HS-5 (cell line): ENCODE data around the gene CRELD2.

Experiments used
- DNase-seq: peaks from one replicate; pipeline ENCODE4 v3.0.0-alpha.2; 2012; ENCODE audit warnings: low read depth

Gene CRELD2

GRCh38 chr22:49917974-49918910, at the start of gene CRELD2, which contains the start of gene ALG12:
TSS of gene CRELD2 (plus strand) at chr22:49918634. CDS start at chr22:49918770, 136 bp downstream.
TSS of gene ALG12 (minus strand) at chr22:49918438. CDS start at chr22:49913765, 4,673 bp downstream.
- DNase-seq: peak; percentile 78

- DNase-seq: no peak
Measured at GRCh38 chr22:49869086-49869830, 49.2 kb upstream of the CRELD2 start.

DNA sequence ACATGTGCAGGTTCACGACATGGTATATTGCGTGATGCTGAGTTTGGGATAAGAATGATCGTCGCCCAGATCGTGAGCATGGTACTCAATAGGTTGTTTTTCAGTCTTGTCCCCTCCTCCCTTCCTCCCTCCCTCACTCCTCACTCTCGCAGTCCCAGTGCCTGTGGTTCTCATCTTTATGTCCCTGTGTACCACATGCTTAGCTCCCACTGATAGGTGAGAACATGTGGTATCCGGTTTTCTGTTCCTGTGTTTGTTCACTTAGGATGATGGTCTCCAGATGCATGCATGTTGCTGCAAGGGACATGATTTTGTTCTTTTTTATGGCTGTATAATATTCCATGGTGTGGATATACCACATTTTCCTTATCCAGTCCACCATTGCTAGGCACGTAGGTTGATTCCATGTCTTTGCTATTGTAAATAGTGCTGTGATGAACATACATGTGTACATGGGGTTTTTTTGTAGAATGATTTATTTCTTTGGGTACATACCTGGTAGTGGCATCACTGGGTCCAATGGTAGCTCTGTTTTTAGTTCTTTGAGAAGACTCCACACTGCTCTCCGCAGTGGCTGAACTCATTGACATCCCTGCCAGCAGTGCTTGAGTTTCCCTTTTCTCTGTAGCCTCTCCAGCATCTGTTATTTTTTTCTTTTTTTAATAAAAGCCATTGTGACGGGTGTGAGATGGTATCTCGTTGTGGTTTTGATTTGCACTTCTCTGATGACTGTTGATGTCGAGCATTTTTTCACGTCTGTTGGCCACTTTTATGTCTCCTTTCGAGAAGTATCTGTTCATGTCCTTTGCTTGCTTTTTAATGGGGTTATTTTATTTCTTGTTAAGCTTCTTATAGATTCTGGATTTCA, 48.4 kb upstream of the CRELD2 start:
- no peak for DNase-seq

DNA sequence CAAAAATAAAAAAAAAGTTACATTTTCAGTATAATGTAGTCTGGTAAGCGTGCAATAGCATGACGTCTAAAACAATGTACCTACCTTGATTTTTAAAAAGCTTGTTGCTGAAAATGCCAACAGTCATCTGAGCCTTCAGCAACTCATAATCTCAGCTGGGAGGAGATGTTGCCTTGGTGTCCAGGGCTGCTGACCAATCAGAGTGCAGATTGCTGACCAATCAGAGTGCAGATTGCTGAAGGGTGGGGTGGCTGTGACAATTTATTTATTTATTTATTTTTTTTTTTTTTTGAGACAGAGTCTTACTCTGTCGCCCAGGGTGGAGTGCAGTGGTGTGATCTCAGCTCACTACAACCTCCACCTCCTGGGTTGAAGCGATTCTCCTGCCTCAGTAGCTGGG, 47.0 kb upstream of the CRELD2 start:
- no peak for DNase-seq

DNA sequence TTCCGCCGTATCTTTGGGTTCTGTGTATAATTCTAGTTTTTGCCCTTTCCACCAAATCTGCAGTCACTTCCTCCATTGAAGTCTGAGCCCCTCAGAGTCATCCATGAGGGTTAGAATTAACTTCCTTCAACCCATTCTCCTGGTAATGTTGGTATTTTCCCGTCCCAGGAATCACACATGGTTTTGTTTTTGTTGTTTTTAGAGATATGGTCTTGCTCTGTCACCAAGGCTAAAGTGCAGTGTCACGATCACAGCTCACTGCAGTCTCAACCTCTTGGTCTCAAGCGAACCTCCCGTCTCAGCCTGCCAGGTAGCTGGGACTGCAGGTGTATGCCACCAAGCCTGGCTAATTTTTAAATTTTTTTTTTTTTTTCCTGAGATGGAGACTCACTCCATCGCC, 46.1 kb upstream of the CRELD2 start:
- no peak for DNase-seq

DNA sequence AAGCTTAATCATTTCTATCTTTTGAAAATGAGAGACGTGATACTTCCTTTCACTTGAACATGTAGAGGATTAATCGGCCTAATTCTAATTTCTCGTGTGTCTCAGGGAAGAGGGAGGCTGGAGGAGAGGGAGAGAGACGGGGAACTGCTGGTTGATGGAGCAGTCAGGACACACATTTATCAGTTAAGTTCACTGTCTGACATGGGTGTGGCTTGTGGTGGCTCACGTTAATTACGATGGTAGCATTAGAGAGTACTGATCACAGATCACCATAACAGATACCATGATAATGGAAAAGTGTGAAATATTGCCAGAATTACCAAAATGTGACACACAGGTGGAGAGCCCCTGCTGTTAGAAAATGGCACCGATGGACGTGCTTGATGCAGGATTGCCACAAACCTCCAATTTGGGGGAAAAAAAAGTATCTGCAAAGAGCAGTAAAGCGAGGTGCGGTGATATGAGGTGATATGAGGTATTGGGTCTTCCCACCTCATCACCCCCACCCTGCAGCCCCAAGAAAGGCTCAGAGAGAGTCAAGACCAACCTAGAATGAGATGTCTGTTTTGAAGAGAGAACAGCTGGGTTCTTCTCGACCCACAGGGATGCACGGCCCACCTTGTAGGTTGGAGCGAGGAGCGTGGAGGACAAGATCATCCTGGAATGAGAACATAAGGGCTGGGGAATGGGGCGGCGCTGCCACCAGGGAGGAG, 45.0 kb upstream of the CRELD2 start:
- no peak for DNase-seq

GRCh38 chr22:49877642-49878041, 40.8 kb upstream of the CRELD2 start:
- DNase-seq: no peak

GRCh38 chr22:49878206-49878605, 40.2 kb upstream of the CRELD2 start:
- DNase-seq: no peak

- no peak for DNase-seq
Measured at GRCh38 chr22:49879871-49880270, 38.6 kb upstream of the CRELD2 start.

- no peak for DNase-seq
Measured at GRCh38 chr22:49880281-49880680, 38.2 kb upstream of the CRELD2 start.

DNA sequence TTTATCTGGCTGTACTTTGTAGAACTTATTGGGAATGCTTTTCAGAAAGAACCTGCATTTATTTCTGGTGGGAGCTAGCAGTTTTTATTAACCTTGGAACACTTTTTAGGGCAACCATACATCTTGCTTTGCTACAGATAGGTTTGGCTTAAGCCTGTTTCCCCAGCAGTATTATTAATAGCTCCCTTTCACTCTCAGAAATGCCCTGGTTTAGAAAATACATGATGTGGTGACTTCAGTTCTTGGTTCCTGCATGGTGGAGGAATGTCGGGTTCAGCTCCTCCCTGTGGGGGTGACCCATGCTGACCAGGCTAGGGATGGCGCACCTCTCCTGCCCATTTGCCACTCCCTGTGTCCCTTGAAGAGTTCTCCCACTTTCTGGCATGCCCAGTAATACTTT, 36.6 kb upstream of the CRELD2 start:
- no peak for DNase-seq

DNA sequence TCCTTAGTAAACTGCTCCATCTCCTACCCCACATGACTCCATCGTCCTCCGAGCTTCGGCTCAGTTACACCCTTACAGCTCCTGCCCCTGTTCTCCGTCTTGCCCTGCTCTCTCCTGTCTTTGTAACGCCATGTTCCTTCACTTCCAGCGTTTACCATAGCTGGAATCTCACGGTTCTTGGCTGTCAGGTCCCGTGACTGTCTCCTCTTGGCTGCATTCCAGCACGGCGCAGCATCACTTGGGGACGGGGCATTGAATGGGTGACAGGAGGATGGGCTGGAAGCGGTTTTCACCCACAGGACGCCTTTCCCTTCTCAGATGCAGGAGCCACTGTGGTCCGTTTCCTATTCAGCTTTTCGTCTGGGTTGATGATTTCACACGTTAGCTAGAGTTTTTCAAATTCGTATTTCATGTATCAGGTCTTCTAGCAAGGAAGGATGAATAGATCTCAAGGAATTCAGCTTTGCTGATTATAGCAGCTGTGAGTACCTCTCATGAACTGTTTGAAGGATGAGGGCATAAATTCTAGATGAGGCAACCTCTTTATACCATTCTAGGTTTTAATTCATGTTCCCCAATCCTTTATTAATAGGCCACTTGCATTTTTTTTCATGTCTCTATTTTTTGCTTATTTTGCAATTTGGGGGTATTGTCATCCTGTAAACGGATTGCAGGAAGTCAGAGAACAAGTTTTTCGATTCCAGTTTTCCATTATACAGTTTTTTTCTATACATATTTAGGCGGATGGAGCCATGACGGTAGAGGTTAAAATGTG, 35.7 kb upstream of the CRELD2 start:
- no peak for DNase-seq

DNA sequence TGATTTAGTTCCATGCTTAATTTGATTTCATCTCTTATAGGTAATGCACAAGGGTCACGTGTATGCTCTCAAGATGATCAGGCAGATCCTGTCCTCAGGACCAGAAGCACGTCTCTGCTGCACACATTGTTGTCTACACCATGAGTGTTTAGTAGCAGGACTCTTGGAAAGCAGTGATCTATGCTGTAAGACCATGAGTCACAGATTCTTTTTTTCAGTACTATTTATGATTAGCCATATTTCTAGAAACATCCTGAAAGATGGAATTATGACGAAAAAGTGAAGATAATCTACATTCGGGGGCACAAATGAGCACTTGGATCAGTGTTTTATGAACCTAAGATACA, 35.2 kb upstream of the CRELD2 start:
- no peak for DNase-seq

- no peak for DNase-seq
Measured at GRCh38 chr22:49884075-49884474, 34.4 kb upstream of the CRELD2 start.

DNA sequence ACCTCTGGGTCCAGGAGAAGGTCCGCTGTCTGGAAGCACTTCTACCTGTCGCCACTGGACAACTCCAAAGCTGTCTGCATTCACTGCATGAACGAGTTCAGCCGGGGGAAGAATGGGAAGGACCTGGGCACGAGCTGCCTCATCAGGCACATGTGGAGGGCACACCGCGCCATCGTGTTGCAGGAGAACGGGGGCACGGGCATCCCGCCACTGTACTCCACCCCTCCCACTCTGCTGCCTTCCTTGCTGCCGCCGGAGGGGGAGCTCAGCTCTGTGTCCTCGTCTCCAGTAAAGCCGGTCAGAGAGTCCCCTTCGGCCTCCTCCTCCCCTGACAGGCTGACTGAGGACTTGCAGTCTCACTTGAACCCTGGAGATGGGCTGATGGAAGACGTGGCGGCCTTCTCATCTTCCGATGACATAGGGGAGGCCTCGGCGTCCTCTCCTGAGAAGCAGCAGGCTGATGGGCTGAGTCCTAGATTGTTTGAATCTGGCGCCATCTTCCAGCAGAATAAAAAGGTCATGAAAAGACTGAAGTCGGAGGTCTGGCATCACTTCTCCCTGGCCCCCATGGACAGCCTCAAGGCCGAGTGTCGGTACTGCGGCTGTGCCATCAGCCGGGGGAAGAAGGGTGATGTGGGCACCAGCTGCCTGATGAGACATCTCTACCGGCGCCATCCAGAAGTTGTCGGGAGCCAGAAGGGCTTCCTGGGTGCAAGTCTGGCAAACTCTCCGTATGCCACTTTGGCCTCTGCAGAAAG, 33.8 kb upstream of the CRELD2 start:
- DNase-seq: no peak

DNA sequence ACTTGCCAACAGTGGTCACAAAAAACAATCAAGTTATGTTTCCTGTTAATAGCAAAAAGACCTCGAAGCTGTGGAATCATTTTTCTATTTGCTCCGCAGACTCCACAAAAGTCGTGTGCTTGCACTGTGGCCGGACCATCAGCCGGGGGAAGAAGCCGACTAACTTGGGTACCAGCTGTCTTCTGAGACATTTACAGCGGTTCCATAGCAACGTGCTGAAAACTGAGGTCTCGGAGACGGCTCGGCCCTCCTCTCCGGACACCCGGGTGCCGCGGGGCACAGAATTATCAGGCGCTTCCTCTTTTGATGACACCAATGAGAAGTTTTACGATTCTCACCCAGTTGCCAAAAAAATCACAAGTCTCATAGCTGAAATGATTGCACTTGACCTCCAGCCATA, 33.2 kb upstream of the CRELD2 start:
- no peak for DNase-seq

GRCh38 chr22:49885881-49886280, 32.6 kb upstream of the CRELD2 start:
- no peak for DNase-seq

- DNase-seq: no peak
Measured at GRCh38 chr22:49886346-49887063, 31.9 kb upstream of the CRELD2 start.

DNA sequence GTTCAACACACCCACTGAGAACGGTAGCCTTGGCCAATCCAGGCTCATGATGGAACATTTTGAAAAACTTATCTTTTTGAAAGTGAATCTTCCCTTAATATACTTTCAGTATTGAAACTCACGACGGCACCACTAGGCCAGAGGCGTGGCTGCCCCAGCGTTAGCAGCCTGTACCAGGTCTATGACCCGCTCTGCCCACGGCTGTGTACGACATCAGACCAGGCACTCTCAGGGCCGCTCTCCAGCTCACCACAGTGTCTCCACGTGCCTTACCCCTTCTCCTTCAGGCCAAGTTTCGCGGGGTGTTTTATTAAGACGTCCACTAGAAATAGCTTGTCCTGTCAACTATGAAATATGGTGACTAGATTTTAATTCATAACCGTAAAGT, 31.4 kb upstream of the CRELD2 start:
- no peak for DNase-seq
